ENCODE data around the gene FBLL1. TPM values are rescaled to one million over a fixed set of nuclear protein-coding genes. Genes with fewer than 3 reads are reported as not detected.

The FBLL1 gene
- total and polyA plus RNA-seq, 9 of the 15 experiments (the other 6 are each of a cell fraction or from before 2014, with no cell fraction given) = not detected

DNA sequence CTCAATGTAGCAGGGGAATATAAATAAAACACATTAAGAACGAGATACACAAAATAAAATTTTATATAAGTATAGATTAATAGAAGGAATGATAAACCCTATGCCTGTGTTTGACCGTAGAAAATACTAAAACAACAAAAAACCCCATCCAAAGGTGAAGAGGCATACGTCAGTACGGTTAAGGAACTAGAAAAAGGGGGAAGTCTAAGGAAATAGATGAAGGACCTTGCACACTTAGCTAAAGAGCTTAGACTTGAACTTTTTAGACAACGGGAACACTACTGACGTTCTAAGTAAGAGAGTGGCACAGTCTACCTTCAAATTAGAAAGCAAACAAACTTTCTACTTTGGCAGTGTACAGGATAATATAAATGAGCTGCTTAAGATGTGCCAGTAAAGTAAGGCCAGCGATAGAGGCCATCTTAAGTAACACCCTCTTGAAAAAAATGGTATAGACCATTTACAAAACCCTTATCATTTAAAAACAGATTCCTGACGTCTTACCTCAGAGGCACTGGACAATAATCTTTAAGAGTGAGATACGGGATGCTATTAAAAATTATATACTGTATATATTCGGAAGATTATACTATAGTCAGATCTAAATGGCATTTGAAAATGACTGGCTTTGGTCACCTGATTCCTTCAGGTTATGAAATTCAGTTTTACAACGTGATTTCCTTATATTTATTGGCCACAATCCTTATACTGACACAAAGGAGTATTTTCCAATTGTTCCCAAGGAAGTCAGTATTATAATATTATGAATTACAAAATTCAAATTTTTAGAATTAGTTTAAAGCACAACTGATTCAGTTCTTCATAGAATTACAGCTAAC lies 41.6 kb downstream of the FBLL1 start:
- Histone ChIP-seq H3K9me1 (ENCODE audit: control insufficient read depth, insufficient read depth, low read length) (no peaks in the 10 kb centered on the region), H3K36me3 (ENCODE audit: control insufficient read depth, insufficient read depth, low read length) (peaks cover 52% of the 10 kb centered on the region), H3K4me3 (no peak overlapping the region), H2AFZ (ENCODE audit: low read depth, low read length) (peak overlapping the region; percentile 75), H3K79me2 (ENCODE audit: control insufficient read depth, insufficient read depth, low read length) (peaks cover 89% of the 10 kb centered on the region), H3K9me3 (replicated peaks; ENCODE audit: control insufficient read depth, insufficient read depth, low read depth, low read length) (no peaks in the 10 kb centered on the region), H4K20me1 (replicated peaks; ENCODE audit: control insufficient read depth, insufficient read depth, low read length) (no peaks in the 10 kb centered on the region; the same call in 1 of the 2 replicates), H3K4me2 (ENCODE audit: insufficient read depth, low read length) (peak overlapping the region; percentile 60), H3K27me3 (ENCODE audit: control insufficient read depth in 2 of 2, insufficient read depth in 2 of 2, low read length in 2 of 2) (no peaks in the 10 kb centered on the region), H3K4me1 (replicated peaks in 1 of 2; ENCODE audit: control insufficient read depth in 2 of 2, insufficient read depth in 2 of 2, low read length in 2 of 2) (peaks cover 7 to 11% of the 10 kb centered on the region in 2 experiments; a peak in 4 of 5 replicates), H3K9ac (ENCODE audit: insufficient read depth in 1 of 2, low read depth in 2 of 2, low read length in 2 of 2) (peak overlapping the region in 1 of 2 experiments; percentile 7; a peak in 1 of 4 replicates), H3K27ac (ENCODE audit: extremely low read depth, low read depth, low read length) (peak overlapping the region; percentile 63)
- FAIRE-seq (peak; percentile 73), DNase-seq (ENCODE audit: extremely low read depth in 1 of 4, low spot score in 3 of 4) (peak; percentile 45 to 59 (median 56)), ATAC-seq (peak; percentile 83)
- no TSS peak for BruUV-seq (replicated peaks)
- whole genome bisulfite sequencing (ENCODE audit: insufficient coverage, low coverage, missing lambda C conversion rate) = 42% methylated on average over 11 of the region's 11 CpGs
- CTCF ChIA-PET (ENCODE audit: low intra/inter-chr PET ratio) = no interaction called here
- intact Hi-C loops (cut with micrococcal nuclease) (no loop called here), in situ Hi-C loops (cut with MboI) (no loop called here)
- POLR2A ChIA-PET = interaction anchor here (0.5 to 0.7 kb wide), 2 partner anchors 10 to 31 kb away, joined by 3 read pairs; no protein-coding TSS in a partner anchor
- TF ChIP-seq, protein P1, sequence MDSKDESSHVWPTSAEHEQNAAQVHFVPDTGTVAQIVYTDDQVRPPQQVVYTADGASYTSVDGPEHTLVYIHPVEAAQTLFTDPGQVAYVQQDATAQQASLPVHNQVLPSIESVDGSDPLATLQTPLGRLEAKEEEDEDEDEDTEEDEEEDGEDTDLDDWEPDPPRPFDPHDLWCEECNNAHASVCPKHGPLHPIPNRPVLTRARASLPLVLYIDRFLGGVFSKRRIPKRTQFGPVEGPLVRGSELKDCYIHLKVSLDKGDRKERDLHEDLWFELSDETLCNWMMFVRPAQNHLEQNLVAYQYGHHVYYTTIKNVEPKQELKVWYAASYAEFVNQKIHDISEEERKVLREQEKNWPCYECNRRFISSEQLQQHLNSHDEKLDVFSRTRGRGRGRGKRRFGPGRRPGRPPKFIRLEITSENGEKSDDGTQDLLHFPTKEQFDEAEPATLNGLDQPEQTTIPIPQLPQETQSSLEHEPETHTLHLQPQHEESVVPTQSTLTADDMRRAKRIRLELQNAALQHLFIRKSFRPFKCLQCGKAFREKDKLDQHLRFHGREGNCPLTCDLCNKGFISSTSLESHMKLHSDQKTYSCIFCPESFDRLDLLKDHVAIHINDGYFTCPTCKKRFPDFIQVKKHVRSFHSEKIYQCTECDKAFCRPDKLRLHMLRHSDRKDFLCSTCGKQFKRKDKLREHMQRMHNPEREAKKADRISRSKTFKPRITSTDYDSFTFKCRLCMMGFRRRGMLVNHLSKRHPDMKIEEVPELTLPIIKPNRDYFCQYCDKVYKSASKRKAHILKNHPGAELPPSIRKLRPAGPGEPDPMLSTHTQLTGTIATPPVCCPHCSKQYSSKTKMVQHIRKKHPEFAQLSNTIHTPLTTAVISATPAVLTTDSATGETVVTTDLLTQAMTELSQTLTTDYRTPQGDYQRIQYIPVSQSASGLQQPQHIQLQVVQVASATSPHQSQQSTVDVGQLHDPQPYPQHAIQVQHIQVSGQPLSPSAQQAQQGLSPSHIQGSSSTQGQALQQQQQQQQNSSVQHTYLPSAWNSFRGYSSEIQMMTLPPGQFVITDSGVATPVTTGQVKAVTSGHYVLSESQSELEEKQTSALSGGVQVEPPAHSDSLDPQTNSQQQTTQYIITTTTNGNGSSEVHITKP (IDR thresholded peaks at IDR 0.05; ENCODE audit: partially characterized antibody) = peak; percentile 98
- TF ChIP-seq ADNP (tag; IDR thresholded peaks at IDR 0.05) = 0 out of 2 replicates have a peak, but pooled peaks have one; percentile 20
- TF ChIP-seq ARID1B (IDR thresholded peaks at IDR 0.05) = peak; percentile 74
- TF ChIP-seq FOXK2 (conservative IDR thresholded peaks at IDR 0.05 in 1 of 2, IDR thresholded peaks at IDR 0.05 in 1 of 2; ENCODE audit: low read depth in 2 of 2) = peak in 1 of 2 experiments; percentile 82; a peak in 2 of 4 replicates
- peak; percentile 31; the same call in 1 of the 2 replicates for TF ChIP-seq CBFA2T2 (conservative IDR thresholded peaks at IDR 0.05)
- TF ChIP-seq ZFX (CRISPR knock-in tag; IDR thresholded peaks at IDR 0.05) = peak; percentile 49; the same call in 1 of the 2 replicates
- no peak for TF ChIP-seq PCBP2 (IDR thresholded peaks at IDR 0.05; ENCODE audit: low read depth, low read length, poor library complexity, severe bottlenecking)
- peak; percentile 71 for TF ChIP-seq TCF3 (CRISPR knock-in tag; IDR thresholded peaks at IDR 0.05)
- 0 out of 2 replicates have a peak, but pooled peaks have one; percentile 21 for TF ChIP-seq NCOR1 (IDR thresholded peaks at IDR 0.05)
- peak; percentile 43; the same call in 1 of the 2 replicates for TF ChIP-seq SMARCA4 (IDR thresholded peaks at IDR 0.05)
- TF ChIP-seq FOXJ2 (tag; IDR thresholded peaks at IDR 0.05) = no peak
- TF ChIP-seq ARNT (IDR thresholded peaks at IDR 0.05) = 0 out of 4 replicates have a peak, but pooled peaks of 1 of the 2 experiments have one; percentile 26
- peak; percentile 55; the same call in 1 of the 2 replicates for TF ChIP-seq DPF2 (IDR thresholded peaks at IDR 0.05)
- TF ChIP-seq EHMT2 (IDR thresholded peaks at IDR 0.05) = 0 out of 2 replicates have a peak, but pooled peaks have one; percentile 22
- no peak for TF ChIP-seq ZBED1 (IDR thresholded peaks at IDR 0.05)
- TF ChIP-seq CBX3 (IDR thresholded peaks at IDR 0.05; ENCODE audit: borderline replicate concordance in 1 of 2, low read length in 2 of 2) = 0 out of 3 replicates have a peak, but pooled peaks of 1 of the 2 experiments have one; percentile 41
- TF ChIP-seq MBD2 (IDR thresholded peaks at IDR 0.05; ENCODE audit: borderline replicate concordance, low read depth) = no peak
- peak; percentile 87 for TF ChIP-seq ATF7 (IDR thresholded peaks at IDR 0.05)
- no peak for TF ChIP-seq ZC3H8 (IDR thresholded peaks at IDR 0.05)
- no peak for TF ChIP-seq ATF1 (CRISPR knock-in tag; IDR thresholded peaks at IDR 0.05)
- peak; percentile 41; the same call in 1 of the 2 replicates for TF ChIP-seq ATF1 (tag; IDR thresholded peaks at IDR 0.05)

All from K562 (cell line).